ENCODE measurements around the gene GSK3B.
A peak's percentile ranks its signal among the peaks of the same experiment; 100 is the strongest.

Gene GSK3B

DNA sequence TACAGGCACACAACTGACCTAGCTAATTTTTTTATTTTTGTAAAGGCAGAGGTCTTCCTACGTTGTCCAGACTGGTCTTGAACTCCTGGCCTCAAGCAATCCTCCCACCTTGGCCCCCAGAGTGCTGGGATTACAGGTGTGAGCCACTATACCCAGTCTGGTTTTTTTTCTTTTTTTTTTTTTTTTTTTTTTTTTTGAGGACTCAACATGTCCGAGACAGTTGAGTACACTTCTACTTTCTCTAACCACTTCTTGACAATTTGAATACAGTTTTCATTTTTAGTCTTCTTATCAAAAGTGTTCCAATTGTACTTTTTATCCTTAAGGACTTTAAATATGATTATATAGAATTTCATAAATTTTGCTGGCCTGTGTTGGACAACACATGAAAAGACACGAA lies 7.4 kb upstream of the GSK3B start:
- TF ChIP-seq, protein P1, sequence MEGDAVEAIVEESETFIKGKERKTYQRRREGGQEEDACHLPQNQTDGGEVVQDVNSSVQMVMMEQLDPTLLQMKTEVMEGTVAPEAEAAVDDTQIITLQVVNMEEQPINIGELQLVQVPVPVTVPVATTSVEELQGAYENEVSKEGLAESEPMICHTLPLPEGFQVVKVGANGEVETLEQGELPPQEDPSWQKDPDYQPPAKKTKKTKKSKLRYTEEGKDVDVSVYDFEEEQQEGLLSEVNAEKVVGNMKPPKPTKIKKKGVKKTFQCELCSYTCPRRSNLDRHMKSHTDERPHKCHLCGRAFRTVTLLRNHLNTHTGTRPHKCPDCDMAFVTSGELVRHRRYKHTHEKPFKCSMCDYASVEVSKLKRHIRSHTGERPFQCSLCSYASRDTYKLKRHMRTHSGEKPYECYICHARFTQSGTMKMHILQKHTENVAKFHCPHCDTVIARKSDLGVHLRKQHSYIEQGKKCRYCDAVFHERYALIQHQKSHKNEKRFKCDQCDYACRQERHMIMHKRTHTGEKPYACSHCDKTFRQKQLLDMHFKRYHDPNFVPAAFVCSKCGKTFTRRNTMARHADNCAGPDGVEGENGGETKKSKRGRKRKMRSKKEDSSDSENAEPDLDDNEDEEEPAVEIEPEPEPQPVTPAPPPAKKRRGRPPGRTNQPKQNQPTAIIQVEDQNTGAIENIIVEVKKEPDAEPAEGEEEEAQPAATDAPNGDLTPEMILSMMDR (IDR thresholded peaks at IDR 0.05; ENCODE audit: insufficient read depth, low read depth, low read length, missing control alignments): no peak
- H3K4me3 ChIP-seq (ENCODE audit: low read depth, low read length): no peak overlapping the region

GRCh38 chr3:120100711-120101110 lies 6.5 kb upstream of the GSK3B start:
- H3K4me3 ChIP-seq (ENCODE audit: low read depth, low read length): no peak overlapping the region
- DNase-seq (ENCODE audit: low read depth): no peak
- TF ChIP-seq, protein P1 (IDR thresholded peaks at IDR 0.05; ENCODE audit: insufficient read depth, low read depth, low read length, missing control alignments): no peak

More for the DNA sequence above, 7.4 kb upstream of the GSK3B start:
- DNase-seq (ENCODE audit: low read depth): peak; percentile 33

DNA sequence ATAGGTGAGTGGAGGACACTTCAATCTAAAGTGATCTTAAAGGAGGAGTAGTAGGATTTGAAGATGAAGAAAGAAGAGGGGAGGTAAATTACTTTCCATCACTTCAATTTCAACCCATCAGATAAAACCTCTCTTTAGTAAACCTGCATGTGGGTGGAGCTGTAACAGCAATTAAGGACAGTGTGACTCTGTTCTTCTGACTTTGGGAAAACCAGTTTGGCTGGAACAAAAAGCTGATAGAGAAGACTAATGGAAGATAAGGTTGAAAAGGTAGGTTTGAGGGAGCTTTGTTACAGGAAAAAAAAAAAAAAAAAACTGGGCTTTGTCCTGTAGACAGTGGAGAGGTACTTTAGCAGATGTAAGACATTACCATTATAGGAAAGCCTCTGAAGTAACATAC lies 4.5 kb upstream of the GSK3B start:
- DNase-seq (ENCODE audit: low read depth): no peak
- TF ChIP-seq, protein P1 (IDR thresholded peaks at IDR 0.05; ENCODE audit: insufficient read depth, low read depth, low read length, missing control alignments): no peak
- no peak overlapping the region for H3K4me3 ChIP-seq (ENCODE audit: low read depth, low read length)

DNA sequence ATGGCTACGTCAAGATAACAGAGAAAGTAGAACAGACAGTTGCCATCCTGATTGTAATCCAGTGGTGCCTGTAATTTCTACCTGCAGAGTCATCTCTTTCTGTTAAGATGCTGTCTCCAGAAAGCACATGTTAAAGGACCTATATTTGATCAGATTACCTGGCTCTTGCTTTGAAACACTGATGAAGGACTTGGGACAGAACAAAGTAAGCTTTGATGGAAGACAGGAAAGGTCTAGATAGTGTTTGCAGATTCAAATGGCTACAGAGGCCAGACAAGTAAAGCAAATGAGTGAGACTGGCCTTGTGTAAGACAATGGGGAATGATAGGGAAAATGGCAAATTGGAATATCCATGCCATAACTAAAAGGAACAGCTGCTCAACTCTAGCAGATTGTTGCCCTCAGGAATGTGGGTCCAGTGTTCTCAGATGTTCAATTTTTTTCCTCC lies 1.8 kb upstream of the GSK3B start:
- TF ChIP-seq, protein P1 (IDR thresholded peaks at IDR 0.05; ENCODE audit: insufficient read depth, low read depth, low read length, missing control alignments): no peak
- H3K4me3 ChIP-seq (ENCODE audit: low read depth, low read length): peak overlapping the region; percentile 70
- DNase-seq (ENCODE audit: low read depth): no peak

- TF ChIP-seq, protein P1 (IDR thresholded peaks at IDR 0.05; ENCODE audit: insufficient read depth, low read depth, low read length, missing control alignments): no peak
- H3K4me3 ChIP-seq (ENCODE audit: low read depth, low read length): peak overlapping the region; percentile 70
- peak; percentile 97 for DNase-seq (ENCODE audit: low read depth)
Observed at GRCh38 chr3:120095226-120095978, 1.2 kb upstream of the GSK3B start.

- TF ChIP-seq, protein P1 (IDR thresholded peaks at IDR 0.05; ENCODE audit: insufficient read depth, low read depth, low read length, missing control alignments): no peak
Observed at GRCh38 chr3:120094776-120095225, 554 bp upstream of the GSK3B start.

More at GRCh38 chr3:120094776-120095225, 554 bp upstream of the GSK3B start:
- H3K4me3 ChIP-seq (ENCODE audit: low read depth, low read length): peak overlapping the region; percentile 70
- DNase-seq (ENCODE audit: low read depth): peak; percentile 100
